Keratinocyte (primary cell): ENCODE measurements around the gene FOXR1. TPM values are rescaled to one million over a fixed set of nuclear protein-coding genes. Genes with fewer than 3 reads are reported as not detected.
"Not testable (repeated sequence)": the region's sequence is repeated elsewhere in the genome, so short reads cannot be mapped to it uniquely, and the experiment has no call there.

Experiments used
- DNase-seq: peaks from one replicate; pipeline ENCODE4 v3.0.0-alpha.2; 2011; ENCODE audit warnings: low read depth, missing footprints, low spot score
- FAIRE-seq: peaks from 2 replicates; lab custom pipeline; 2011; peaks lifted over from hg19 to GRCh38; lab: Jason Lieb, UNC
- H2AFZ ChIP-seq: 2 replicates; pipeline ENCODE4 v1.6.0; 2012; ENCODE audit warnings: low read length, control low read depth, inconsistent platforms; ENCODE audit not compliant: control insufficient read depth
- H3K27ac ChIP-seq: 2 replicates; pipeline ENCODE4 v1.5.1; 2011; ENCODE audit warnings: low read length; ENCODE audit not compliant: control insufficient read depth, insufficient read depth
- H3K27me3 ChIP-seq: 3 replicates; pipeline ENCODE4 v1.6.0; 2011; ENCODE audit warnings: low read length; ENCODE audit not compliant: control insufficient read depth, insufficient read depth; ENCODE audit errors: extremely low read depth
- H3K36me3 ChIP-seq, 2 experiments: 2 replicates in 1 of 2; 3 replicates in 1 of 2; pipeline ENCODE4 v1.5.1; 2011; ENCODE audit warnings: low read length in 2 of 2, mild to moderate bottlenecking in 1 of 2; ENCODE audit not compliant: control insufficient read depth in 2 of 2, insufficient read depth in 2 of 2; ENCODE audit errors: extremely low read depth in 1 of 2
- H3K4me1 ChIP-seq: 3 replicates; pipeline ENCODE4 v1.5.1; 2011; ENCODE audit warnings: low read length; ENCODE audit not compliant: control insufficient read depth, insufficient read depth; ENCODE audit errors: extremely low read depth
- H3K4me2 ChIP-seq: 3 replicates; pipeline ENCODE4 v1.6.0; 2011; ENCODE audit warnings: low read depth, low read length; ENCODE audit not compliant: control insufficient read depth, insufficient read depth; ENCODE audit errors: extremely low read depth
- H3K4me3 ChIP-seq, 3 experiments: fragments of 200-600 bp in 1 of 3; sonication (generic) in 1 of 3; 2 replicates in 2 of 3; 3 replicates in 1 of 3; pipeline ENCODE4 v1.5.1; 2011 to 2016; ENCODE audit warnings: low read length in 3 of 3, mild to moderate bottlenecking in 3 of 3, control low read depth in 2 of 3, inconsistent platforms in 1 of 3, low read depth in 1 of 3, mixed read lengths in 1 of 3, mixed run types in 1 of 3, moderate library complexity in 1 of 3; ENCODE audit not compliant: control insufficient read depth in 2 of 3, insufficient read depth in 2 of 3; ENCODE audit errors: extremely low read depth in 1 of 3
- H3K79me2 ChIP-seq: 2 replicates; pipeline ENCODE4 v1.6.0; 2012; ENCODE audit warnings: low read length; ENCODE audit not compliant: control insufficient read depth, insufficient read depth
- H3K9ac ChIP-seq: 3 replicates; pipeline ENCODE4 v1.6.0; 2011; ENCODE audit warnings: low read length; ENCODE audit not compliant: control insufficient read depth, insufficient read depth; ENCODE audit errors: extremely low read depth
- H3K9me1 ChIP-seq: 3 replicates; pipeline ENCODE4 v1.6.0; 2011; ENCODE audit warnings: low read length; ENCODE audit not compliant: control insufficient read depth, insufficient read depth; ENCODE audit errors: extremely low read depth
- H3K9me3 ChIP-seq: 2 replicates; pipeline ENCODE4 v1.5.1; 2012; ENCODE audit warnings: low read depth, low read length; ENCODE audit not compliant: control insufficient read depth
- H4K20me1 ChIP-seq: 3 replicates; pipeline ENCODE4 v1.6.0; 2011; ENCODE audit warnings: low read length; ENCODE audit not compliant: control insufficient read depth, insufficient read depth; ENCODE audit errors: extremely low read depth
- EZH2 ChIP-seq: IDR thresholded peaks from one replicate; pipeline ENCODE4 v1.6.1; 2012; ENCODE audit warnings: inconsistent platforms, mild to moderate bottlenecking, low read length, moderate library complexity
- dilution Hi-C: fragments of 300-500 bp; cut with MboI; formaldehyde crosslinking; loops from one replicate; pipeline ENCODE4 v1.7.0; 2020; ENCODE audit warnings: low sequenced_read_pairs; ENCODE audit not compliant: extremely low pct_ligation_motif_present
- polyA plus RNA-seq, 5 experiments: library from polyadenylated mRNA; depleted of rRNA in 3 of 5; stranded (reverse) in 3 of 5; stranded (forward) in 1 of 5; unstranded in 1 of 5; fragments of >200 nt; gene quantifications; 1 replicate in 1 of 5; 2 replicates in 3 of 5; 3 replicates in 1 of 5; pipeline versions ENCODE4 v1.2.1 to v1.2.3, GENCODE V29; 2011 to 2012; ENCODE audit warnings: missing spikeins in 2 of 5, low read depth in 1 of 5, low replicate concordance in 1 of 5
- TF ChIP-seq, protein P1 (sequence below), 3 experiments: IDR thresholded peaks in 1 of 3; conservative IDR thresholded peaks in 1 of 3; optimal IDR thresholded peaks in 1 of 3; 2 replicates in 2 of 3; 3 replicates in 1 of 3; pipeline versions ENCODE3 to v1.5.1; 2011; ENCODE audit warnings: low read length in 3 of 3, mild to moderate bottlenecking in 3 of 3, moderate library complexity in 2 of 3, control low read depth in 1 of 3, inconsistent platforms in 1 of 3; ENCODE audit not compliant: insufficient read depth in 2 of 3; ENCODE audit errors: extremely low read depth in 1 of 3

Gene FOXR1
- polyA plus RNA-seq, 1 donor (not counting 4 experiments of a cell fraction or from before 2014, with no cell fraction given), result not detected

DNA sequence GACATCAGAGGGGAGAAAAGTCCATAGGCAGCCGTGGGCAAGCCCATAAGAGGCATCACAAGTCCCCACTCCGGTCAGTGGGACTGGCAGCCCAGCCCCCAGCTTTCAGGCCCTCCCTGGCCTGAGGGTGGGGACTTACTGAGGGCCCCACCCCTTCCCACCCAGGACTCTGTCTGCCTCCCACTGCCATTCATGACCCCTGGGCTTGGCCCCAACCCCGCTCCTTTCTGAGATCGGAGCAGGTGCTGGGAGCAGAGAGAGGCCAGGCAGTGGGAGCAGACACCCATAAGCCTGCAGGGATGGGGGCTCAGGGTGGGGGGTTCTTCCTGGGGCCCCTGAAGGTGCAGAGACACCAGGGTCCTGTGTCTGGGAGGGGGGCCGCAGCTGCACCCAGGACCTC, 10.4 kb upstream of the FOXR1 start:
- Histone ChIP-seq H3K9me1 (no peaks in the 10 kb centered on the region), H4K20me1 (no peaks in the 10 kb centered on the region), H3K4me1 (no peaks in the 10 kb centered on the region), H3K79me2 (no peaks in the 10 kb centered on the region), H3K9me3 (no peaks in the 10 kb centered on the region), H3K27me3 (no peaks in the 10 kb centered on the region), H3K27ac (no peak overlapping the region), H3K9ac (no peak overlapping the region), H3K4me3 (no peak overlapping the region), H3K4me2 (no peak overlapping the region), H3K36me3 (no peaks in the 10 kb centered on the region), H2AFZ (peak overlapping the region; percentile 71)
- dilution Hi-C loops, result no loop called here
- DNase-seq (no peak), FAIRE-seq (no peak)
- TF ChIP-seq EZH2, result no peak
- TF ChIP-seq, protein P1, sequence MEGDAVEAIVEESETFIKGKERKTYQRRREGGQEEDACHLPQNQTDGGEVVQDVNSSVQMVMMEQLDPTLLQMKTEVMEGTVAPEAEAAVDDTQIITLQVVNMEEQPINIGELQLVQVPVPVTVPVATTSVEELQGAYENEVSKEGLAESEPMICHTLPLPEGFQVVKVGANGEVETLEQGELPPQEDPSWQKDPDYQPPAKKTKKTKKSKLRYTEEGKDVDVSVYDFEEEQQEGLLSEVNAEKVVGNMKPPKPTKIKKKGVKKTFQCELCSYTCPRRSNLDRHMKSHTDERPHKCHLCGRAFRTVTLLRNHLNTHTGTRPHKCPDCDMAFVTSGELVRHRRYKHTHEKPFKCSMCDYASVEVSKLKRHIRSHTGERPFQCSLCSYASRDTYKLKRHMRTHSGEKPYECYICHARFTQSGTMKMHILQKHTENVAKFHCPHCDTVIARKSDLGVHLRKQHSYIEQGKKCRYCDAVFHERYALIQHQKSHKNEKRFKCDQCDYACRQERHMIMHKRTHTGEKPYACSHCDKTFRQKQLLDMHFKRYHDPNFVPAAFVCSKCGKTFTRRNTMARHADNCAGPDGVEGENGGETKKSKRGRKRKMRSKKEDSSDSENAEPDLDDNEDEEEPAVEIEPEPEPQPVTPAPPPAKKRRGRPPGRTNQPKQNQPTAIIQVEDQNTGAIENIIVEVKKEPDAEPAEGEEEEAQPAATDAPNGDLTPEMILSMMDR (optimal IDR thresholded peaks at IDR 0.05 in 1 of 3, IDR thresholded peaks at IDR 0.05 in 1 of 3, conservative IDR thresholded peaks at IDR 0.05 in 1 of 3; ENCODE audit: extremely low read depth in 1 of 3, insufficient read depth in 2 of 3, low read length in 3 of 3), result no peak

DNA sequence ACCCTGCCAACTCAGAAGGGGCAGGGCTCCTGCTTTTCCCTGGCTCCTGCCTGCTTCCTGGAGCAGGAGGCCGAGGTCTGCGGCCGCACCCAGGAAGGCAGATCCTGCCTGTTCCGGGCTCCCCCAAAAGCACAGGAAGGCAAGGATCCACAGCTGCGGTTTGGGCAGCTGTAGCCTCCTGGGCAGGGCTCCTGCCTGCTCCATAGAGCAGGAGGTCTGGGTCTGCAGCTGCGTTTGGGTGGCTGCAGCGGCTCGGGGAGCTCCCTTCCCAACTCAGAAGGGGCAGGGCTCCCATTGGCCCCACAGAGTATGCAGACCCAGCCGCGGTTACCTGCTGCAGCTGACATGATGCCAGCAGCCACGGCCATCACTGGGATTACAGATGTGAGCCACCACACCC, 10.0 kb upstream of the FOXR1 start:
- peak overlapping the region; percentile 71 for H2AFZ ChIP-seq
- H3K9me1 ChIP-seq, result no peaks in the 10 kb centered on the region
- H3K36me3 ChIP-seq, result no peaks in the 10 kb centered on the region
- no peak for TF ChIP-seq EZH2
- TF ChIP-seq, protein P1 (optimal IDR thresholded peaks at IDR 0.05 in 1 of 3, IDR thresholded peaks at IDR 0.05 in 1 of 3, conservative IDR thresholded peaks at IDR 0.05 in 1 of 3; ENCODE audit: extremely low read depth in 1 of 3, insufficient read depth in 2 of 3, low read length in 3 of 3), result no peak
- no peak for FAIRE-seq
- no peak for DNase-seq
- H3K27ac ChIP-seq, result no peak overlapping the region
- no peaks in the 10 kb centered on the region for H3K4me1 ChIP-seq
- H4K20me1 ChIP-seq, result no peaks in the 10 kb centered on the region
- H3K27me3 ChIP-seq, result no peaks in the 10 kb centered on the region
- no peaks in the 10 kb centered on the region for H3K79me2 ChIP-seq
- dilution Hi-C loops, result no loop called here
- no peak overlapping the region for H3K9ac ChIP-seq
- no peak overlapping the region for H3K4me3 ChIP-seq
- no peak overlapping the region for H3K4me2 ChIP-seq
- H3K9me3 ChIP-seq, result no peaks in the 10 kb centered on the region

DNA sequence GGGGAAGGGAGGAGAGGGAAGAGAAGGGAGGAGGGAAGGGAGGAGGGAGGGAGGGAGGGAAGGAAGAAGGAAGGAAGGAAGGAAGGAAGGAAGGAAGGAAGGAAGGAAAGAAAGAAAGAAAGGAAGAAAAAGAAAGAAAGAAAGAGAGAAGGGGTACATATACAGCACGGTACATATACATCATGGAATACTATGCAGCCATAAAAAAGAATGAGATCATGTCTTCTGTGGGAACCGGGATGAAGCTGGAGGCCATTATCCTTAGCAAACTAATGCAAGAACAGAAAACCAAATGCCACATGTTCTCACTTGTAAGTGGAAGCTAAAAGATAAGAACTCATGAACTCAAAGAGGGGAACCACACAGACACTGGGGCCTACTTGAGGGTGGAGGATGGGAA, 2.1 kb upstream of the FOXR1 start:
- H3K9ac ChIP-seq, H3K27ac ChIP-seq, H3K4me3 ChIP-seq, DNase-seq, H4K20me1 ChIP-seq, H3K4me1 ChIP-seq, H3K4me2 ChIP-seq, H3K9me3 ChIP-seq, dilution Hi-C loops, H3K79me2 ChIP-seq, H3K9me1 ChIP-seq, H2AFZ ChIP-seq, H3K27me3 ChIP-seq, FAIRE-seq, H3K36me3 ChIP-seq: not testable (repeated sequence)
